HG02852 (cell line): ENCODE data around the gene TGM2.

Experiments
- ATAC-seq: cut with Tn5 transposase; IDR thresholded peaks from one replicate; pipeline ENCODE4 v1.9.1; 2021; ENCODE audit warnings: mild to moderate bottlenecking, moderate library complexity; ENCODE audit not compliant: unreplicated experiment

Gene TGM2

DNA sequence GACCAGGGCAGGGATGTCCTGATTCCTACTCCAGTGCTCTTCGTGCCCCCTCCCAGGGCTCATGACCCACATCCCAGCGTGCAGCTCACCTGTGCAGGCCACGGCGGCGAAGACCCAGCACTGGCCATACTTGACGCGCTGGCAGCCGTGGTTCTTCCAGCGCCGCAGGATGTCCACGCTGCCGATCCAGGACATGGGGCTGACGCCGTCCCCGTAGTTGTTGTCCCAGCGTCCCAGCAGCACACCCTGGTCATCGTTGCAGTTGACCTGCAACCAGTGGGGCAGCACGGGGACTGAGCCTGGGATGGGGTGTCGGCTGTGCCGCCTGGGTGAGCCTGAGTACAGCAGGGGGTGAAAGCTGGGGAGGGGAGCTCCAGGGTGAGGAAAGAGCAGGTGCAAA lies 18.4 kb downstream of the TGM2 start:
- no peak for ATAC-seq

DNA sequence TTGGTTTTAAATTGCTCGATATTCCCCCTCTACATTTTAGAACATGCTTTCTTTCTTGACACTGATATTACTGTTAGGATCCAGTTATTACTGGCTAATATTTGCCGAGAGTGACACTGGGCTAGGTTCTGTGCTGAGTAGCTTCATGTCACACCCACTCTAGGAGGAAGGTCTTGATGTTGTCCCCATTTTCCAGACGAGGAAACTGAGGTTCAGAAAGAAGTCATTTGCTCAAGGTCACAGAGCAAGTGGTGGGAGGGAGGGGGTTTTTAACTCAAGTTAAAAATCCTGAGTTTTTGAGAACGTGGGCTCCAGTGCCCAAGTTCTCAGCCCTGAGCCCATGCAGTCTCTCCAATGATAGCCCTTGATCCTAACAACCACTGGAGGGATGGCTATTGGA lies 18.9 kb downstream of the TGM2 start:
- no peak for ATAC-seq

DNA sequence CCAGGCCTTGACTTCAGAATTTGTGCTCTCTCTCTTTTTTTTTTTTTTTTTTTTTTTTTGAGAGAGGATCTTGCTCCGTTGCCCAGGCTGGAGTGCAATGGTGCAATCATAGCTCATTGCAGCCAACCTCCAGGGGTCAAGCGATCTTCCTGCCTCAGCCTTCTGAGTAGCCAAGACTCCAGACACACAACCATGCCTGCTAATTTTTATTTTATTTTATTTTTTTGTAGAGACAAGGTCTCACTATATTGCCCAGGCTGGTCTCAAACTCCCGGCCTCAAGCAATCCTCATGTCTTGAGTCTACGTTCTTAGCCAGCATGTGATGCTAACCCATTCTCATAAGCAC lies 19.4 kb downstream of the TGM2 start:
- ATAC-seq: no peak

DNA sequence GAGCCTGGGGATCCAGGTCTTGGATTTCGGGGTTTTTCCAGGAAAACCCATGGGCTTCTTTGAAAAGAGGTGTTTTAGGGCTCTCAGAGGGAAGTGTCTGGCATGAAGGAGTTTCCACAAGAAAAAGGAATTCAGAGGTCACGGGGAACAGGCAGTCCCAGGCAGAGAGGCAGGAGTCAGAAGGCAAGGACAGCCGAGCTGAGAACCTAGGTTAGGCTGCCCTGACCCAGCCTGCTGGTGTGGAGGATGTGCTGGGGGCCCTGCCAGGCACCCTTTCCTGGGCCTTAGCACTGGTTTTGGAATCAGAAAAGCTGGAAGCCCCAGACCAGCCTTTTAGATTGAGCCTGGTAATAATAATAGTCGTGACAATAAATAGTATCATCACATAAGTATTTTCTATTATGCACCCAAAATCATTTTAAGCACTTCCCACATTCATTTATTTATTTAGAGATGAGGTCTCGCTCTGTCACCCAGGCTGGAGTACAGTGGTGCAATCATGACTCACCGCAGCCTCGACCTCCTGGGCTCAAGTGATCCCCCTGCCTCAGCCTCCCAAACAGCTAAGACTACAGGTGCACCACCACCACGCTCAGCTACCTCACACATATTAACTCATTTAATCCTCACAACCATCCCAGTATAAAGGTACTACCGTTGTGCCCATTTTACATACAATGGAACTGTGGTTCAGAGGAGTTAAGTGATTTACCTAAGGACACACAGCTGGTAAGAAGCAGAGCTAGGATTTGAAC lies 19.9 kb downstream of the TGM2 start:
- no peak for ATAC-seq

DNA sequence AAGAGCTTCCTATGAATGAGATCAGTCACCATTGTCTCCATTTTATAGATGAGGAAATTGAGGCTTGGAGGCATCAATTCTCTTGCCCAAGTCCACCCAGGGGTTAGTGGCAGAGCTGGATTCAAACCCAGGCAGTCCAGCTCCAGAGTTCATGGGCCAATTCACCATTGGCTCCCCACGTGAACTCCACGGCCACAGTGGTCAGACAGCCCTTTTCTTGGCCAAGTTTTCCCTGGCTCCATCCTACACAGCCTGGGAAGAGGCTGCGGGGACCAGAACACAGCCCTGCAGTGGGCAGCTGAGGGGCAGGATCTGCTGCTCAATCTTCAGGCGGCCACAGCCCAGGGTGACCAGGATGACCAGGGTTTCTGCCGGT lies 20.5 kb downstream of the TGM2 start:
- no peak for ATAC-seq

DNA sequence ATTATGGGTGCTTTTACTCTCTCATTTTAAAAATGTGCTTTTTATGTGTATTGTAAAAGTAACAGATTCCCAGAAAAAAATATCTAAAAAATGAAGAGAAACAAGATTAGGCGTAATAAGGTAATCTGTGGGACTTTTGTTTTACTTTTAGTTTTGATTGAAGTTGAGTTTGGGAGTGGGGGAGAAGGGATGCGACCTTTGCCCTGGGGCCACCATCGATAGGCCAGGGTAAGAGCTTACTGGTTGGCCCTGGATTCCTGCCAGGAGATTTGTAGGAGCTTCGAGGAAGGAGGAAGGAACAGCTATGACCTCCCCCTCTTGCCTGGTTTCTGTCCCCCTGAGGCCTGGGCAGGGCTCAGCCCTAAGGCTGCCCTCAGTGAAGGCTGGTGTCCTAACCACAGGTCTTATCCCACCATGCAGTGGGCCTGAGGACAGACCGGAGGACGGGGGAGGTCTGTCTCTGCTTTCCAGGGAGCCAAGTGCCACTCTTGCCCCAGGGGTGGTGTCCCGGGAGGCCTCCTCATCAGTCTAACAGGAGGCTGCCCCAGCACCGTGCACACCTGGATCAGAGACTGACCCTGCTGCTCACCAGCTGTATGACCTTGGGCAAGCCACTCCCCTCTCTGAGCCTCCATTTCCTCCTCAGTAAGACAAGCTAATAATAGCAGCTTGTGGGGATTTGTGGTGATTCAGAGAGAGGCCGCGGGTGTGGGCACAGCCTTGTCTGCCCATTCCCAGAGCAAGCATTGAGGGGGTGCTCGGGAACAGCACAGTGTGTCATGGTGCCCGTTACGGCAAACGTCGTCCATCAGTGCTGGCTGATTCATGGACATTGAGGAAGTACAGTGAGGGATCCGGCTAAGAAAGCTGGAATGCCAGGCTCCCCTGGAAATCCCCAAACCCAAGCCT lies 21.2 kb downstream of the TGM2 start:
- no peak for ATAC-seq

DNA sequence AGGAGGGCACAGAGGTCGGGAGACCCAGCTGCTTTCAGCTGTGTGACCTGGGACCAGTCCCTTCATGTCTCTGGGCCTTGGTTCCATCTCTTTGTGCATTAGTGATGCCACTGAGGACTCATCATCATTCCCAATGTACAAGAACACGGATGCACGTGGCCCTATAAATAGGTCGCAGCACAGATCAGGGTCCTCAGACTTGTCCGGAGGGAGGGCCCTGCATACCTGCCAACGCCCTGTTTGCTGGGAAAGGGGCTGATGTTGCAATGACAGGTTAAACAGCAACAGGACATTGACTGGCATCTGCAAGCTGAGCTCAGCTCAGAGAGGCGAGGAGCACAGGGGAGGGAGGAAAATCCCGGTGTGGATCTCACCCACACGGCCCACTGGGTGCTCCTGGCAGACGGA lies 21.8 kb downstream of the TGM2 start:
- ATAC-seq: no peak

DNA sequence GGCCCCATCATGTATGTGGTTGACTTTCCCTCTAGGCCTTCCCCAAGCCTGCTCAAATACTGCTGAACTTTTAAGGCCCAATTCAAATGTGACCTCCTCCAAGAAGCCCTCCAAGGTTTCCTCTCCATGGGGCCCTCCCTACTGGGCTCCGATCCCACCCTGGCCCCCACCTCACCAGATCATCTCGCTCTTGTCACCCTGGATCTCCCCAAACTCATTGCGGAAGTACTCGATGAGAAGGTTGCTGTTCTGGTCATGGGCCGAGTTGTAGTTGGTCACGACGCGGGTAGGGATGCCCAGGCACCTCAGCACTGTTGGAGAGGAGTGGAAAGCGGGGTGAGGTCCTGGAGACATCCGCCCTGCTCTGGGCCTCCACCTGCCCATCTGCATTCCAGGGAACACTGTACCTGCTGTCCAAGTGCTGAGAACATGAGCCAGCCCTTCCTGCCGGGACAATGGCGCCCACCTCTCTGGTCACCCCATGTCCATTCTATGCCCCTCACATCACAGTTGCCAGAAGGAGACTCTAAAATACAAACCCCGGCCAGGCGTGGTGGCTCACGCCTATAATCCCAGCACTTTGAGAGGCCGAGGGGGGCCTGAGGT lies 23.1 kb downstream of the TGM2 start:
- no peak for ATAC-seq

DNA sequence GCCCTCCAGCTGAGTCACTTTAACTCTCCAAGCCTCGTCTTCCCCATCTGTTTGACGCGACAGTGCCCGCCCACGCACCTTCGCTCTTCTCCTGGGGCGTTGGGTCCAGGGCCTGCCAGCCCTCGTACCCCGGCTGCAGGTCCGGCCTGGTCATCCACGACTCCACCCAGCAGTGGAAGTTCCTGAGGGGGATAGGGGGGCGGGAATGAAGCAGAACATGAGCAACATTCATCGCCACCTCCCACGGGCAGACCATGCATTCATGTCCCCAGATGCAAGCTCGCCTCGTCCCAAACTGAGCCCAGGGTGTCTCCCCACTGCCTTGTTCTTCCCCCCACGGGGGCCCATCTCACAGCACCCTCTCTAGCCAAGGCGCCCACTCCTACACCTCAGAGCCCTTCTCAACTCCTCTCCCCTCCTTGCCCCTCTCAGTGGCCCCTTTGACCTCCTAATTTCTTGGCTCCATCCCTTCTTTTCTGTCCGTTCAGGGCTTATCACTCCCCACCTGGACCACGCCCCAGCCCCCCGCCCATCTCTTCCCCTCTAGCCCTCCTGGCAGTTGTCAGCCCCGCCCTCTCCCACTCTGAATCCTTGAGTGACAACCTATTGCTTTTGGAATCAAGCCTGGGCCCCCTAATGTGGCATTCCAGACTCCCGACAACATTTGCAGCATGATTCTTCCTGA lies 23.7 kb downstream of the TGM2 start:
- no peak for ATAC-seq

DNA sequence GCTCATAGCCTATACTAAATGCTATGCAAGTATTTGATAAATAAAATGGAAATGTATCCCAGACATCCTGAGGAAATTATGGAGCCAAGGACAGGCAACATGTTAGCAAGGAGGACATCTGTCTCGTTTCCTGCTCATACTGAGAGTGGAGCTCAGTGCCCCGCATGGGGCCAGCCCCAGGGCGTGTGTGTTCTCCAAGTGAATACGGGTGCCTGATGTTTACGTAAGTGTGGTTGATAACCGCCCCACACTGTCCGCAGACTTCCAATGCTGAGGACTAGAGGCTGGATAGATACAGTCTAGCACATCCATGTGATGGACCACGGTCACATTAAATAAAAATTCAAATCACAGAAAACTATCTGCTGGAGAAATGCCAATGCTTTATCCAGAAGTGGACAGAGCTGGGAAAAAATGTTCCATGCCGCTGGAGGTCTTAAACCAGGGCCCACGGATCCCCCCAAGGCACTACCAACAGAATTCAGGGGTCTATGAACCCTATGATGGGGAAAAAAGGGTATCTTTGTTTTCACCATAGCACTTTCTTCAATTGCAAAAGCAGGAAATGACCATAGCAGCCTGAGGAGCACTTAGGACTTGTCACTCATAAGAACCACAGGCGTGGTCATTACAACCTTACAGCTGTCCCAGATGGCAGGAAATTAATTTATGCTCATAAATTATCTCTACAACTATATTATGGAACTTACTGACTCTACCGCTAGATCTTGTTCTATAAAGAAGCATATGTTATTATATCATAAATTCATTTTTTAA lies 24.9 kb downstream of the TGM2 start:
- ATAC-seq: no peak

DNA sequence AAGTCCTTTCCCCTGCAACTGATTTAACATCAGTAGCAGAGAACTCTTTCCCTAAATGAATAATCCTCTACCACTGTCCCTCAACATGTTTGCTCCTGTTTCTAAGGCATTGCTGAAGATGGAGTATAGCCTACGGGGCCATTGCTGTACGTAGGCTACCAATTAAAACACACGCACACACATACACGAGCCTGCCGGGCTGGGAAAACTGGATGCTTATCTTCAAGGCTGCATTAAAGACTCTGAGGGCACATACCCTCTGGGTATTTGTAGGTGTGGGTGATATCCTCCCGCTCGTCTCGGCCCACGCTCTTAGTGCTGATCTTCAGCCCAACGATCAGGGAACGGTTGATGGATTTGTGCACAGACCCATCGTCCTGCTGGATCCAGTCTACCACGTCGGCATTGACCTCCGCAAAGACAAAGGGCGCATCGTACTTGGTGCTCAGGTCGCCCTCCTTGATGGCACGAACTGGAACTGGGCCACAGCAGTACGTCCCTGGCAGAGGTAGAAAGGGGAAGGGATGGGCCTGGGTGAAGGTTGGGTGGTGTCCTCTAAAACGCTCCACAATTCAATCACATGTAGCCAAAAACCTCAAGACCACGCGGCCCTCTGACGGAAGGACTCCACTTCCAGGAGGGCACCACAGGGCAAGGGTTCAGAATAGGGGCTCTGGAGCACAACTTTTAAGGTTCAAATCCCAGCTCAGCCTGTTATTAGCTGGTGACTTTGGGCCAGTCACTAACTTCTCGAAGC lies 25.7 kb downstream of the TGM2 start:
- no peak for ATAC-seq

DNA sequence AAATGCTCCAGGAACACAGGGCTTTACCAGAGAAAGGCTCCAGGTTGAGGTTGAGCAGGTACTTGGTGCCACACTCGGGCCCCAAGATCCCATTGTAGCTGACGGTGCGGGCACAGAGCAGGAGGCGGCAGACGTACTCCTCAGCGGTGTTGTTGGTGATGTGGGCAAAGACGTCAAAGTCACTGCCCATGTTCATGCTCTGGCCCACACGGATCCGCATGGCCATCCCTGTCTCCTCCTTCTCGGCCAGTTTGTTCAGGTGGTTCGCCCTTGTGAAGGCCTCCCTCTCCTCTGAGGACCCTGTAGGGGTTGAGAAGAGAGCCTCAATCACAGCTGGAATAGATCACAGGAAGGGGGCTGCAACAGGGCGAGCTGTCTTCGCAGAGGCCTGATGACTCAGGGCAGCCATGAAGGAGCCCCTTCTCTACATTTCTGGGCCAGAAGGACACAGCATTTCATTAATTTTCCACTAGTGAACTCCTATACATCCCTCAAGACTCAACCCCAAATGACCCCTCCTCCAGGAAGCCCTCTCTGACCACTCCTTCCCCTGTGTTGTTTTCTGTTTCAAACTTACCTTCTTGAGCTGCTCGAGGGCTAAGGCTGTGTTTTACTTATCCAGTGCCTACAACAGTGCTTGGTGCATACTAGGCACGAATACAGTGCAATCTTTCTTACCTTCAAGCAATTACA lies 26.8 kb downstream of the TGM2 start:
- ATAC-seq: no peak

DNA sequence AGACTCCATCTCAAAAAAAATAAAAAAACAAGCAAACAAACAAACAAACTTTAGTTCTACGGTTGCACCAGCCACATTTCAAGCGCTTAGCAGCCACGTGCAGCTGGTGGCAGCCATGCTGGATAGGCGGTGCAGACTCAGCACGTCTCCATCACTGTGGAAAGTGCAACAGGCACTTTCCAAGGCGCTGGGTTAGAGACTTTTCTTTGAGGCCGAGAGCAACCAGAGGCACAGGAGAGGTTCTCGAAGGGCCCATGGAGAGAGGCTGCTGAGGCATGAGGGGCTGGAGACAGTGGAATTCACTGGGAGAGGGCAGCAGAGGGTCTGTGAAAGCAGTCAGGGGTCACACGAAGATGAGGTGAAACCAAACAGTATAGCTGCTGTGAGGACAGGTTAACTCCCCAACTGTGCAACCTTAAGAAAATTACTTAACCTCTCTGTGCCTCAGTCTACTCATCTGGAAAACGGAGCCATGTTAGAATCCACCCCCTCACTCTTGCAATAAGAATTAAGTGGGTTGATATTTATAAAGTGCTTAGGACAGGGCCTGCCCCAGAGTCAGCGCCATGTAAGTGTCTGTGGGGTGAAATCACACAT lies 27.5 kb downstream of the TGM2 start:
- no peak for ATAC-seq

DNA sequence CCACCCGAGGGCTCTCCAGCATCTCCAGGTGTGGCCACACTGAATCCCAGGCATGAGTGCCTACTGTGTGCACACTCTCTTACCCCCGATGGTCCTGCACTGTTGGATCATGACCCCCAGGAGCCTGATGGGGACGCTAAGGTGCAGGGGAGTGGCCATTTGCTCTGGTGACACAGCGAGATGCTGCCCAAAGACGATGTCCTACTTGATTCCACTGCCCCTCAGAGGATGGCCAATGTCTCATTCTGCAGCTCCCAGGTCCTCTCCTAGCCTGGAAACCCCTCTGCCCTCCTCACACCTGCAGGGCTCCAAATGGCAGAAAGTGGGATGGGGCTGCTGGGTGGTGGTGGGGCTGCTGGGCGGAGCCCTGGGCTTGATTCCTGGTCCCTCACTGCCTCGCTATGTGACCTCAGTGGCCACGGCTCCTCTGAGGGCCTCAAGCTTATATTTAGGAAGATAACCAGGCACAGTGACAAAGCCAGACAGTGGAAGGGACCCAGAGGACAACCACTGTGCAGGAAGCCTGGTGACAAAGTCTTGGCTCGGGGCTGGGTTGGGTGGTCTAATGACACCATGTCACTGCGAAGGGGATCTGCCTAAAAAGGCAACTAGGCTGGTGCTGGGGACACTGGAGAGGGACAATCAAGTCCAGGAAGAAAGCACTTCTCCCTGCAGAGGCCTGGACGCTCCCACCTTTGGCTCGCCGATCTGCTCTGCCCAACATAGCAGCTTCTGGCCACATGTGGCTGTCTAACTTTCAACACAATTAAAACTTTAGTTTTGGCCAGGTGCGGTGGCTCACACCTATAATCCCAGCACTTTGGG lies 28.4 kb downstream of the TGM2 start:
- ATAC-seq: no peak

DNA sequence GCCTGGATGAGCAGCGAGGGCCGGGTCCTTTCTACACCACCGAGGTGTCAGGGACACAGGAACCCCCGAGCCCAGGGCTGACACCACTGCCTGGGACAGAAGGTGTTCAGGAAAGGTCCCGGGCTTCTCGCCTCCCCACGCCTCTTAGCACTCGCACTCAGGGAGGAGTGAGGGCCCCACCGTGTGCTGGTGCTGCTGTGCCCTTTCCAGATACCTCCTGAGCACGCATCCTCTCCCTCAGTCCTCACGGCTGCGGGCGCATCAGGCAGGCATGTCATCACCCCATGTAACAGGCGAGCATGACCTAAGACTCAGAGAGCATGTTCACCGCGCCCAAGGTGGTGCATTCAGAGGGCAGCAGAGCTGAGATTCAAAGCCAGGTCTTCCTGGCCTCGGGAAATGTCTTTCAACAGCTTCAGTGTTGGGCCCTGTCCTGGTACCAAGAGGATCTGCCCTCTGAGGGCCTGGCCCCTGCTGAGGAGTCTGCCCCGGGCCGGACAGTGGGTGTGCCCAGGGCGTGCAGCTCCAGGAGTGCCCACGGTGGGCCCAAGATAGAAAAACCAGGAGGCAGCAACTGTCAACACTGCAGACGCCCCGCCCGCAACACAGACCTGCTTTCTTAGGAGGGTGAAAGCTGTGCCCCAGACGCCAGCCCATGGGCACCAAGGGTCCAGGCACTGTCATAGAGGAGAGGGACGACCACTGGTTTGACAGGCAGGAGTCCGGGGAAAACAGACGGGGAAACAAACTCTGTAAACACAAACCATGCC lies 29.2 kb downstream of the TGM2 start:
- no peak for ATAC-seq

DNA sequence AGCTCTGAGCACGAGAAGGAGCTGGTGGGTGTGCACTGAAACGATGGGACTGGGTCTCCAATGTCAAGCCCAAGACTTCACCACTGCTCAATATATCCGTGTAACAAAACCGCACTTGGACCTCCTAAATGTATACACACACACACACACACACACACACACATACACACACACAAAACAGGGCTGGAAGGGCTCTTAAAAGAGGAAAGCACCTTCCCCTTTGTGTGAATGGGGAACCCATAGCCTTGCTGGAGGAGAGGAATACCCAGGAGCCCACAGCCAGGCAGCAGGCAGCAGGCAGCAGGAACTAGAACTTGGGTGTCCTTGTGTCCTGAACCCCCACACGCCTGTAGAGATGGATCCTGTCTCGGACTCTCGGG lies 29.8 kb downstream of the TGM2 start:
- ATAC-seq: no peak
